GM12878 (cell line): ENCODE data around the gene MEGF11. TPM values are rescaled to one million over a fixed set of nuclear protein-coding genes. Genes with fewer than 3 reads are reported as not detected.

Experiments used
- BCL11A ChIP-seq: IDR thresholded peaks from 2 replicates; pipeline ENCODE4 v1.6.1; 2011; ENCODE audit warnings: low read depth, low read length
- GABPA ChIP-seq: IDR thresholded peaks from 2 replicates; pipeline ENCODE4 v1.6.1; 2014; ENCODE audit warnings: antibody characterized with exemption, low read depth, mild to moderate bottlenecking, inconsistent platforms
- HCFC1 ChIP-seq: fragments of 150-350 bp; IDR thresholded peaks from 2 replicates; pipeline ENCODE4 v1.6.1; 2014; ENCODE audit warnings: low read length
- HDAC2 ChIP-seq: fragments of 200-600 bp; sonication (generic); IDR thresholded peaks from 2 replicates; pipeline ENCODE4 v1.6.1; 2017
- HDGF ChIP-seq: fragments of 450-650 bp; IDR thresholded peaks from 2 replicates; pipeline ENCODE4 v1.6.1; 2016; ENCODE audit warnings: antibody characterized with exemption
- IKZF2 ChIP-seq, 2 experiments: fragments of 450-650 bp; IDR thresholded peaks; 2 replicates each; pipeline ENCODE4 v1.6.1; 2017; ENCODE audit warnings: mild to moderate bottlenecking in 2 of 2, moderate library complexity in 2 of 2
- POLR2A ChIP-seq: IDR thresholded peaks from 2 replicates; pipeline ENCODE4 v1.6.1; 2011; ENCODE audit warnings: low read depth, mild to moderate bottlenecking, low read length
- POU2F2 ChIP-seq: IDR thresholded peaks from 3 replicates; pipeline ENCODE4 v1.6.1; 2011; ENCODE audit warnings: low read depth, mild to moderate bottlenecking, low read length, borderline replicate concordance
- RAD21 ChIP-seq: IDR thresholded peaks from 2 replicates; pipeline ENCODE4 v1.6.1; 2011; ENCODE audit warnings: mild to moderate bottlenecking, low read depth, low read length, moderate library complexity; ENCODE audit not compliant: insufficient read depth
- RBBP5 ChIP-seq: fragments of 200-600 bp; sonication (generic); conservative IDR thresholded peaks from 2 replicates; pipeline ENCODE4 v1.6.1; 2016
- SIX5 ChIP-seq: IDR thresholded peaks from 2 replicates; pipeline ENCODE4 v1.6.1; 2011; ENCODE audit warnings: mild to moderate bottlenecking, low read depth, low read length, moderate library complexity; ENCODE audit not compliant: severe bottlenecking
- SREBF1 ChIP-seq: IDR thresholded peaks from 2 replicates; pipeline ENCODE4 v1.6.1; 2012; ENCODE audit warnings: mild to moderate bottlenecking, low read length
- STAT1 ChIP-seq: fragments of 450-650 bp; conservative IDR thresholded peaks from 2 replicates; pipeline ENCODE4 v1.6.1; 2014; ENCODE audit warnings: antibody characterized with exemption, mild to moderate bottlenecking
- TARDBP ChIP-seq: IDR thresholded peaks from 2 replicates; pipeline ENCODE4 v1.6.1; 2016; ENCODE audit warnings: borderline replicate concordance
- YBX1 ChIP-seq: fragments of 450-650 bp; IDR thresholded peaks from 2 replicates; pipeline ENCODE4 v1.6.1; 2016; ENCODE audit warnings: antibody characterized with exemption
- YY1 ChIP-seq: IDR thresholded peaks from 2 replicates; pipeline ENCODE4 v1.6.1; 2011; ENCODE audit warnings: low read depth, mild to moderate bottlenecking, low read length
- ZNF207 ChIP-seq: fragments of 450-650 bp; IDR thresholded peaks from 2 replicates; pipeline ENCODE4 v1.6.1; 2014; ENCODE audit warnings: antibody characterized with exemption, mild to moderate bottlenecking, borderline replicate concordance
- ZNF274 ChIP-seq: IDR thresholded peaks from one replicate; pipeline ENCODE4 v1.8.0; 2011; ENCODE audit not compliant: insufficient read length, insufficient read depth
- ZSCAN29 ChIP-seq: fragments of 450-650 bp; IDR thresholded peaks from 2 replicates; pipeline ENCODE4 v1.6.1; 2017; ENCODE audit warnings: mild to moderate bottlenecking, moderate library complexity
- ZZZ3 ChIP-seq: IDR thresholded peaks from 2 replicates; pipeline ENCODE4 v1.6.1; 2011; ENCODE audit warnings: low read depth; ENCODE audit not compliant: control insufficient read depth, insufficient read length
- polyA plus RNA-seq, 11 experiments: library from polyadenylated mRNA; depleted of rRNA in 4 of 11; unstranded in 6 of 11; stranded (reverse) in 5 of 11; fragments of >200 nt; fragmentation: Nextera tagmentation in 4 of 11; fragmentation: Illumina TruSeq in 1 of 11; extraction: Ambion mirVana in 4 of 11; extraction: Trizol in 1 of 11; gene quantifications; 1 replicate in 1 of 11; 2 replicates in 10 of 11; pipeline versions ENCODE4 v1.2.1 to v1.2.3, GENCODE V29; 2011 to 2016; ENCODE audit warnings: inconsistent platforms in 2 of 11, missing spikeins in 2 of 11, low read depth in 1 of 11
- total RNA-seq, 4 experiments: library from RNA; depleted of rRNA in 3 of 4; stranded (reverse); fragments of >200 nt in 3 of 4; fragmentation: Illumina TruSeq in 1 of 4; extraction: Trizol in 1 of 4; gene quantifications; 2 replicates each; pipeline versions ENCODE4 v1.2.1 to v1.2.3, GENCODE V29; 2013 to 2021
- TF ChIP-seq, protein P1 (sequence below): IDR thresholded peaks from 2 replicates; pipeline ENCODE4 v1.6.1; 2011; ENCODE audit warnings: borderline replicate concordance, low read depth, mild to moderate bottlenecking, moderate library complexity, low read length; ENCODE audit not compliant: insufficient read depth, poor library complexity, severe bottlenecking
- TF ChIP-seq, protein P2 (sequence below): IDR thresholded peaks from 2 replicates; pipeline ENCODE4 v1.6.1; 2012; ENCODE audit warnings: low read depth, low read length, improper control_type of control experiment
- TF ChIP-seq, protein P3 (sequence below): fragments of 450-650 bp; IDR thresholded peaks from 2 replicates; pipeline ENCODE4 v1.6.1; 2017; ENCODE audit warnings: mild to moderate bottlenecking, low read depth, inconsistent platforms; ENCODE audit not compliant: poor library complexity, severe bottlenecking
- TF ChIP-seq, protein P4 (sequence below): IDR thresholded peaks from 2 replicates; pipeline ENCODE4 v1.6.1; 2012; ENCODE audit warnings: mild to moderate bottlenecking, low read depth, low read length

The MEGF11 gene
- total and polyA plus RNA-seq, 10 of the 15 experiments (the other 5 are each of a cell fraction or from before 2014, with no cell fraction given) = 0.03 to 1.7 (median 0.49) TPM

DNA sequence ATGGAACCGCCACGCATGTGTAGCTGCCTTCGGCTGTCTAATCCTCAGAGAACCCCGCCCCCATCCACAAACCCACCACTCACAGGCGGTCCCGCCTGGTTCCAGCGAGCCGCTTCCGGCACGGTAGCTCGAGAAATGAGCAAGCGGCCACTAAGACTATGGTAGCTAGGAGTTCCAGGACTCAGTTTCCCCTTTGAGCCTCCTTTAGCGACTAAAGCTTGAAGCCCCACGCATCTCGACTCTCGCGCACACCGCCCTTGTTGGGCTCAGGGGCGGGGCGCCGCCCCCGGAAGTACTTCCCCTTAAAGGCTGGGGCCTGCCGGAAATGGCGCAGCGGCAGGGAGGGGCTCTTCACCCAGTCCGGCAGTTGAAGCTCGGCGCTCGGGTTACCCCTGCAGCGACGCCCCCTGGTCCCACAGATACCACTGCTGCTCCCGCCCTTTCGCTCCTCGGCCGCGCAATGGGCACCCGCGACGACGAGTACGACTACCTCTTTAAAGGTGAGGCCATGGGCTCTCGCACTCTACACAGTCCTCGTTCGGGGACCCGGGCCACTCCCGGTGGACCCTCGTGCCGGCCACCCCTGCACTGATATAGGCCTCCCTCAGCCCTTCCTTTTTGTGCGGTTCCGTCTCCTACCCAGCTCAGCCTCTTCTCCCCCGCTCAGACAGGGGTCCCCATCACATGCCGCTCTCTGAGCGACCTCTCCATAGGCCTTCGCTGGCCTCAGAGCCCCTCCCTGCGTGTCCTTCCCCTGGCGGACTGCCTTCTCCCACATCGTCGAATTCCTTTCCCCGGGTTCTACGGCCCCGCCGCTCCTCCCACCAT is 384.2 kb downstream of the MEGF11 start, which contains the start of gene RAB11A (continued):
- peak; percentile 88 for TF ChIP-seq ZSCAN29
- TF ChIP-seq SIX5 = peak; percentile 35
- TF ChIP-seq POU2F2 = no peak; the same call in 2 of the 3 replicates
- TF ChIP-seq, protein P1, sequence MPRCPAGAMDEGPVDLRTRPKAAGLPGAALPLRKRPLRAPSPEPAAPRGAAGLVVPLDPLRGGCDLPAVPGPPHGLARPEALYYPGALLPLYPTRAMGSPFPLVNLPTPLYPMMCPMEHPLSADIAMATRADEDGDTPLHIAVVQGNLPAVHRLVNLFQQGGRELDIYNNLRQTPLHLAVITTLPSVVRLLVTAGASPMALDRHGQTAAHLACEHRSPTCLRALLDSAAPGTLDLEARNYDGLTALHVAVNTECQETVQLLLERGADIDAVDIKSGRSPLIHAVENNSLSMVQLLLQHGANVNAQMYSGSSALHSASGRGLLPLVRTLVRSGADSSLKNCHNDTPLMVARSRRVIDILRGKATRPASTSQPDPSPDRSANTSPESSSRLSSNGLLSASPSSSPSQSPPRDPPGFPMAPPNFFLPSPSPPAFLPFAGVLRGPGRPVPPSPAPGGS = peak; percentile 57
- TF ChIP-seq HDGF = no peak; the same call in 1 of the 2 replicates
- 0 out of 2 replicates have a peak, but pooled peaks have one; percentile 95 for TF ChIP-seq TARDBP
- peak; percentile 92 for TF ChIP-seq POLR2A
- peak; percentile 97 for TF ChIP-seq GABPA
- 0 out of 2 replicates have a peak, but pooled peaks have one; percentile 69 for TF ChIP-seq RBBP5
- TF ChIP-seq YBX1 = no peak
- peak; percentile 93; the same call in 1 of the 2 replicates for TF ChIP-seq ZNF207
- no peak for TF ChIP-seq ZZZ3
- TF ChIP-seq YY1 = 0 out of 2 replicates have a peak, but pooled peaks have one; percentile 38
- no peak for TF ChIP-seq ZNF274
- no peak for TF ChIP-seq BCL11A
- peak; percentile 33; the same call in 1 of the 2 replicates for TF ChIP-seq RAD21
- TF ChIP-seq SREBF1 = no peak
- TF ChIP-seq, protein P2, sequence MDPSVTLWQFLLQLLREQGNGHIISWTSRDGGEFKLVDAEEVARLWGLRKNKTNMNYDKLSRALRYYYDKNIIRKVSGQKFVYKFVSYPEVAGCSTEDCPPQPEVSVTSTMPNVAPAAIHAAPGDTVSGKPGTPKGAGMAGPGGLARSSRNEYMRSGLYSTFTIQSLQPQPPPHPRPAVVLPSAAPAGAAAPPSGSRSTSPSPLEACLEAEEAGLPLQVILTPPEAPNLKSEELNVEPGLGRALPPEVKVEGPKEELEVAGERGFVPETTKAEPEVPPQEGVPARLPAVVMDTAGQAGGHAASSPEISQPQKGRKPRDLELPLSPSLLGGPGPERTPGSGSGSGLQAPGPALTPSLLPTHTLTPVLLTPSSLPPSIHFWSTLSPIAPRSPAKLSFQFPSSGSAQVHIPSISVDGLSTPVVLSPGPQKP = peak; percentile 99
- no peak; the same call in 1 of the 2 replicates for TF ChIP-seq STAT1
- TF ChIP-seq, protein P3, sequence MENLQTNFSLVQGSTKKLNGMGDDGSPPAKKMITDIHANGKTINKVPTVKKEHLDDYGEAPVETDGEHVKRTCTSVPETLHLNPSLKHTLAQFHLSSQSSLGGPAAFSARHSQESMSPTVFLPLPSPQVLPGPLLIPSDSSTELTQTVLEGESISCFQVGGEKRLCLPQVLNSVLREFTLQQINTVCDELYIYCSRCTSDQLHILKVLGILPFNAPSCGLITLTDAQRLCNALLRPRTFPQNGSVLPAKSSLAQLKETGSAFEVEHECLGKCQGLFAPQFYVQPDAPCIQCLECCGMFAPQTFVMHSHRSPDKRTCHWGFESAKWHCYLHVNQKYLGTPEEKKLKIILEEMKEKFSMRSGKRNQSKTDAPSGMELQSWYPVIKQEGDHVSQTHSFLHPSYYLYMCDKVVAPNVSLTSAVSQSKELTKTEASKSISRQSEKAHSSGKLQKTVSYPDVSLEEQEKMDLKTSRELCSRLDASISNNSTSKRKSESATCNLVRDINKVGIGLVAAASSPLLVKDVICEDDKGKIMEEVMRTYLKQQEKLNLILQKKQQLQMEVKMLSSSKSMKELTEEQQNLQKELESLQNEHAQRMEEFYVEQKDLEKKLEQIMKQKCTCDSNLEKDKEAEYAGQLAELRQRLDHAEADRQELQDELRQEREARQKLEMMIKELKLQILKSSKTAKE = peak; percentile 77
- TF ChIP-seq HCFC1 = no peak; the same call in none of the 2 replicates
- TF ChIP-seq HDAC2 = no peak
- TF ChIP-seq IKZF2 (IDR thresholded peaks at IDR 0.05) = peak in 1 of 2 experiments; percentile 40; a peak in 1 of 4 replicates
- TF ChIP-seq, protein P4, sequence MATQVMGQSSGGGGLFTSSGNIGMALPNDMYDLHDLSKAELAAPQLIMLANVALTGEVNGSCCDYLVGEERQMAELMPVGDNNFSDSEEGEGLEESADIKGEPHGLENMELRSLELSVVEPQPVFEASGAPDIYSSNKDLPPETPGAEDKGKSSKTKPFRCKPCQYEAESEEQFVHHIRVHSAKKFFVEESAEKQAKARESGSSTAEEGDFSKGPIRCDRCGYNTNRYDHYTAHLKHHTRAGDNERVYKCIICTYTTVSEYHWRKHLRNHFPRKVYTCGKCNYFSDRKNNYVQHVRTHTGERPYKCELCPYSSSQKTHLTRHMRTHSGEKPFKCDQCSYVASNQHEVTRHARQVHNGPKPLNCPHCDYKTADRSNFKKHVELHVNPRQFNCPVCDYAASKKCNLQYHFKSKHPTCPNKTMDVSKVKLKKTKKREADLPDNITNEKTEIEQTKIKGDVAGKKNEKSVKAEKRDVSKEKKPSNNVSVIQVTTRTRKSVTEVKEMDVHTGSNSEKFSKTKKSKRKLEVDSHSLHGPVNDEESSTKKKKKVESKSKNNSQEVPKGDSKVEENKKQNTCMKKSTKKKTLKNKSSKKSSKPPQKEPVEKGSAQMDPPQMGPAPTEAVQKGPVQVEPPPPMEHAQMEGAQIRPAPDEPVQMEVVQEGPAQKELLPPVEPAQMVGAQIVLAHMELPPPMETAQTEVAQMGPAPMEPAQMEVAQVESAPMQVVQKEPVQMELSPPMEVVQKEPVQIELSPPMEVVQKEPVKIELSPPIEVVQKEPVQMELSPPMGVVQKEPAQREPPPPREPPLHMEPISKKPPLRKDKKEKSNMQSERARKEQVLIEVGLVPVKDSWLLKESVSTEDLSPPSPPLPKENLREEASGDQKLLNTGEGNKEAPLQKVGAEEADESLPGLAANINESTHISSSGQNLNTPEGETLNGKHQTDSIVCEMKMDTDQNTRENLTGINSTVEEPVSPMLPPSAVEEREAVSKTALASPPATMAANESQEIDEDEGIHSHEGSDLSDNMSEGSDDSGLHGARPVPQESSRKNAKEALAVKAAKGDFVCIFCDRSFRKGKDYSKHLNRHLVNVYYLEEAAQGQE = no peak
